Fibroblast of lung (primary cell): Measurements from ENCODE around the gene GBA3.

Source experiments
- CTCF ChIP-seq, 2 donors: IDR thresholded peaks in 1 of 2; conservative IDR thresholded peaks in 1 of 2; 1 replicate in 1 of 2; 2 replicates in 1 of 2; pipeline ENCODE4 v1.5.1; 2011 to 2012; ENCODE audit warnings: low read length in 2 of 2, control low read depth in 1 of 2, inconsistent platforms in 1 of 2, low read depth in 1 of 2, mild to moderate bottlenecking in 1 of 2
- EZH2 ChIP-seq: IDR thresholded peaks from 2 replicates; pipeline ENCODE4 v1.5.1; 2012; ENCODE audit warnings: low read length, control low read depth, mild to moderate bottlenecking; ENCODE audit errors: missing control alignments

GRCh38 chr4:22754116-22754515 is 61.4 kb downstream of the GBA3 start:
- no peak for TF ChIP-seq CTCF (conservative IDR thresholded peaks at IDR 0.05 in 1 of 2, IDR thresholded peaks at IDR 0.05 in 1 of 2; ENCODE audit: low read depth in 1 of 2, low read length in 2 of 2)
- TF ChIP-seq EZH2: no peak
